Hippocampal formation (tissue), 2 donors: ENCODE results near the gene SERPINA10.
"Not testable (repeated sequence)": the region's sequence is repeated elsewhere in the genome, so short reads cannot be mapped to it uniquely, and the experiment has no call there.

Experiments used
- DNase-seq, 2 donors: peaks; one replicate each; lab custom pipeline; 2025; lab: John Stamatoyannopoulos, UW

Gene SERPINA10

GRCh38 chr14:94313991-94314655, 21.1 kb upstream of the SERPINA10 start:
- DNase-seq: no peak

DNA sequence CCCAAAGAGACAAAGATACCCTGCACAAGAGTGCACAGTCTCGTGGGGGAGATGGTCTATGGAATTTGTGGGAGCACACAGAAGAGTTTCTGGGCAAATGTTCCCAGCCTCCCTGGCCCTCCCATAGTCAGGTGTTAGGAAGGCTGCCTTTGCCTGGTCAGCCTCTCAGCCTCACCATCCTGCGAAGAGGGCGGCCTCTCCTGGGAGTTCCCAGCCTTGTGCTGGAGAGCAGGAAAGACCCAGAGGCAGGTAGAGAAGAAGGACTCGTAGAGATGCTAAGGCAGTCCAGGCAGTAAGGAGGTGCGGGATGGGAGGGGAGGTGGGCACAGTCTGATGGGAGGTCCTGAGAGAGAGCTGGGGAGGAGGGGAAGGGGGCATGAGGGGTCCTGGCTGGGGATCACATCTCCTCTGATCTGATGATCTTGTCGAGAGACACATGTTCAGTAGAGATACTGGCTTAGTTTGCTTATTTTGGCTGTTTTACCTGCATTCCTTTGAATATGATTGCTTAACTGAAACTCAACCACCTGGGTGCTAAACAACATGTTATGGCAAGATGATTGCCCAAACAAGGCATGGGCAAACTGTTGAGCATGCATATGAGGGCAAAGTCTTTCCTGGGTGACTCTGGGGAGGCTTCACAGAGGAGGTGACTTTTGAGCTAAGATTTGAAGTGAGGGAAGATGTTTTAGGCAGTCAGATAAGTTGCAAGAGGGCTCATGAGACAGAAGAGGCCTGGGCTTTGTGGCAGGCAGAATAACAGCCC, 19.6 kb upstream of the SERPINA10 start:
- DNase-seq: no peak

GRCh38 chr14:94310248-94310647, 17.2 kb upstream of the SERPINA10 start:
- no peak for DNase-seq

GRCh38 chr14:94309721-94310120, 16.7 kb upstream of the SERPINA10 start:
- no peak for DNase-seq

DNA sequence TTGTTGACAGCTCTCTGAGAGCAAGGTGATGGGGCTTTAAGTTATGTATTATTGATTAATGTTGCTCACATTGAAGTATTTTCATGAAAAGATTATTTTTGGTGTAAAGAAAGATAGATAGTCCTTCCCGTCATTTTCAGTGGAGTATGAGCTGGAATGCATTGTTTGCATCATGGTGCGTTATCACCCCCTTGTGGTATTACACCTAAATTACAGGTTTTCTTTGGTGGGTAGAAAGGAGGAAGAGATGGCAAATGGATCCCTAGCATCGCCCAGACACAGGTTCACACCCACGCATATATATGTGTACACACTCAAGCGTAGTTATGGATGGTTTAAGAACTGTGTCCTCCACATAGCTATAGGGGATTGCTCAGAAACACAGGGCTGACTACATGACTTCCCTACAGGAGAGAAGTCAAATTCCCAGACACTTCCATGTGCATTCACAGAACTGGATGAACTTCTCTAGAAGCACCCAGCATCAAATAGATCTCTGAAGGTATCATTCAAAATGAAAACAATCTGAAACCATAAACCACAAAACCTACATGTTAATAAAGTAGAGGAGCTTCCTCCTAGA, 14.4 kb upstream of the SERPINA10 start:
- no peak for DNase-seq

DNA sequence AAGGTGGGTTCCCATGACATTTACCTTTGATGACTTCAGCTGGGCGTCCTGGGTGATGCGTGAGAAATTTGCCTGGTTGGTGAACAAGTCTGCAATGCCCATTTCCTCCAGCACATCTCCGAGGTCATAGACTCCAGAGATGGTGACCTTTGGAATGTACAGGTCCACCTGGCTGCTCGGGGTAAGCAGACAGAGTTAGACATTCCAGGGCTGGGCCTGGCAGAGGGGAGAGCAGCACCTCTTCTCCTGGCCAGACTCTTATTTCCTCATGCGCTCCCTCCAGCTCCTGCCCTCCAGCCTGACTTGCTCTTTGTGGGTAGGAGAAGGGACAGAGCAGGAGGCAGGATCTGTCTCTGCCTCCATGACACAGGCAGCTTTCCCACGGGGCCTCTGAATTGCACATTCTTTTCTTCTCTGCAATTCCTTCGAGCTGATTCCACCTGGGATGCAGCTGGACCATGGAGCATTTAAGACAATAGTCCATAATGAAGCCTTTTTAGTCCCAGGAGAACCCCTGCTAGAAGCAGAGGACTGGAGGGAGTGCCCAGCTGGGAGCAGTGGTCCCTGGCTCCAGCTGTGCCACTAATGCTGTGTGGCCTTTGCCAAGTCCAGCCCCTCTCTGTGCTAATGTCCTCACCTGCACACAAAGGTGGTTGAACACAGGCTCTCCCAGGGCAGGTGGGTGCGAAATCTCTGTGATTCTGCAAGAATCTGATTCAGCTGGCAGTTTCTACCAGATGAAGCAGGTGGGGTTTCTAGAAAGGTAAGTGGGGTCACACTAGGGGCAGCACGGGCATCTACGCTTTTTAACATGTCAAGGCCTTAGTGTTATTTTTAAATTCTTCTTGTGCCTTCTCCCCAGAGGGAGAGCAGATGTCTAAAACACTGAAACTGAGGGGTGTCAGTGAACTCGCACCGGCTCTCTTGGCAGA, 13.2 kb upstream of the SERPINA10 start:
- DNase-seq: no peak

DNA sequence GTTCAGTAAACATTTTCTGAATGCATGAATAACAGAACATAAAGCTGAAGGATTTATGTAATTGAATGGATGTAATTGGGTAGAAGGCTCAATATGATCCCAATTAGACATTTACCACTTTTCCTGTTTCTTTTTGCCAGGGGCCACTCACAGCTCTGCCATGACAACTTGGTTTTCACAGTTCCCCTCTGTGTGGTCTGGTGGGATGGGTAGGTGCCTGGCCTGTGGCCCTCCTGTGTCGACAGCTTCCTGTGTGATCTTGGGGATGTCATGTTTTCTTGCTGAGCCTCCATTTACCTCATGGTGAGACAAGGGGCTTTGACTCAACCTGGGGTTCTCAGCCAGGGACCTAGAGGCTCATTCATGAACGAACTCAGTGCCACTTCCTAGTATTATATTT, 12.6 kb upstream of the SERPINA10 start:
- DNase-seq: no peak

DNA sequence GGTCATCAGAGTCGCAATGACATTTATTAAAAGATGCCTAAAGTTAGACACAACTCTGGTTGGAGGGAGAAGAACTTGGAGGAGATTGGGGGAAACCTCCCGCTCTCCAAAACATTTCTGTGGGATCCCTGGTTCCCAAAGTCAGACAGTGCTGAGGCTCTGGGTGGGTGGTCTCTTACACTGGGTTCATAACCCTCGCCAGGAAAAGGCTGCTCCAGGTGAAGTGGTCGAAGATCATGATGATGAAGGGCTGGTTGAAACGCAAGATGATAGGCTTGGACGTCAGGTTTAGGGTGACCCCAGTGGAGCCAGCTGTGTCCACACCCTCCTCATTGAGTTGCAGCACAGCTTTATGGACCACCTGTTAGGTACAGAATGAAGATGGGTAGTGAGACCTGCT, 11.2 kb upstream of the SERPINA10 start:
- DNase-seq: no peak

GRCh38 chr14:94303111-94303510, 10.0 kb upstream of the SERPINA10 start:
- no peak for DNase-seq

- DNase-seq: no peak
These were observed 5.1 kb upstream of the SERPINA10 start for GRCh38 chr14:94298130-94298529.

GRCh38 chr14:94296181-94296545, 3.1 kb upstream of the SERPINA10 start:
- DNase-seq: not testable (repeated sequence)

DNA sequence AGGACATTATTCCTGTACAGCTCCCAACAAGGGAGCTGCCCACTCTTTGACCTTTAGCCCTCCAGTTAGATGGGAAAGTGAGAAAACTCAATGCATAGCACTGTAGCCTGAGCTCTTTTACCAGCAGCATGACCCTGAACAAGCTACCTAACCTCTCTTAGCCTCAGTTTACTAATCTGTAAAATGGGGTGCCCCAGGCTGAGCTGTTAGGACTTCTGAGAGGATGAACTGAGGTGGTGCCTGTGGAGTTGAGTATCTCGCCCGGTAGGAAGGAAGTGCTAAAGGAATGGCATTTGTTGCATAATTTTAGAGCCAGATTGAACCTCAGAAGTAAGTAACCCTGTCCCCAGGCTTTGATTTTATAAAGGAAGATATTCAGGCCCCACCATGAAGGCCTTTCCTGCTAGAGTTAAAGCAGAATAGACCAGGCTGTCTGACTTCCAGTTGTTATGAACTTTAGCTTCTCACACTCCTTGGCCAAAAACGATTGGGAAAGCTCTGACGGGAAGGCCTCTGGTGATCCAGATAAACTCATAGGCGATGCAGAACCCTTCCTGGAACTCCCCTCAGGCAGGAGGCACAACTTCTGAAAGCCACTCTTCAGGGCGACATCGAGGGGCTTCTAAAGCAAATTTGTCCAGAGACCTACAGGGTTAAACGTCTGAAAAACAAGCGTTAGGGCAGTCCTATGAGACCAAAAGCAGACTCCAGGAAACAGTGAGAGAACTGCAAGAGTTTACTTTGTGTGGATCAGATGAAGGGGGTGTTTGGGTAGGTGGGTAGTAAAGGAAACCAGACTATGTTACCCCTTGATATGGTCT, 2.5 kb upstream of the SERPINA10 start:
- DNase-seq: no peak

DNA sequence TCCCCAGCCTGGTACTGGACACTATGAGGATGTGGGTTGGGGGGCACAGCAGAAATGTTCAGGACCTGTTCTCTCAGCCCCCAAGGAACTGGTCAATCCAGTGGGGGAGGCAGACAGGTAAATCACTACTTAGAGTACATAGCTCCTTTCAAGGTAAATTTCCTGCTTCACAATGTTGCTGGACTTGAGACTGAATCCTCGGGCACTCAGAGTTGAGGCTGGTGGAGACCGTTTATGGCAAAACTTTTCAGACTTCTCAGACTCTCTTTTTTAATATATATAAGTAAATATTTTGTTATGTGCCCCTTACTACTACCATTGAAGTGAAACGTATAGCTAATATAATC, 483 bp upstream of the SERPINA10 start:
- no peak for DNase-seq

DNA sequence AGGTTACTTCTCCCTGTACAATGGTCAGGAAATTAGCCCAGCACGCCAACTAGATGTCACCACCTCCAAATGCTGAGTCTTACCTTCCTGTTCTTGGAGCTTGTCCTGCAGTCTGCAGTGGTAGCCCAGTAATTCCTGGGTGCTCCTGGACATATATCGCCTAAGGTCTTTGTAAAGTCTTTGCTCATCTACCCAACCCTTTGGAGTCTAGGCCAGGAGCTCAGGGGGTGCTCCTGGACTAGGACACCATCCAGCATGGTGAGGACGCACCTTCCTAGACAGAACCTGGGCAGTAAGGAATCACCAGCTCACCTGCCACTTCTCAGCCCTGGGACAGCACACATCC, 569 bp downstream of the SERPINA10 start:
- DNase-seq: no peak

DNA sequence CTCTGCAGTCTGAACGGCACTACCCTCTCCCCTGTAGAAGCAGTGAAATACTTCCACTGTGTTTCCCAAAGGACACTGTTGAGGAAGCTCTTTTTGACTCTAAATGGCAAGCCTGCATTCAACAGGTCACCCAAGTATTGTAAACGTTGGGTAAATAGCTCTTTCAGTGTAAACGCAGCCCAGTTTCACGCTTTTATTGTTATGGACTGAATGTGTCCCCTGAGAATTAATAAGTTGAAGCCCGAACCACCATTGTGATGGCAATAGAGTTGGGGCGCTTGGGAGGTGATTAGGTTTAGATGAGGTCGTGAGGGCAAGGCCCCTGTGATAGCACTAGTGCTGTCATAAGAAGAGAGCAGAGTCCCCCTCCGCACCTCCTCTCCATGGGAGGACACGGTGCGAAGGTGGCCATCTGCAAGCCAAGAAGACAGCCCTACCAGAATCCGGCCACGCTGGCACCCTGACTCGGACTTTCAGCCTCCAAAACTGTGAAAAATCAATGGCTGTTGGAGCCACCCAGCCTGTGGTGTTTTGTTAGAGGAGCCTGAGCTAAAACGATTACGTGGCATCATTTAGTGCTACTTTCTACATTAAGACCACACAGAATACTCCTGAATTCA, 1.1 kb downstream of the SERPINA10 start:
- DNase-seq: no peak

DNA sequence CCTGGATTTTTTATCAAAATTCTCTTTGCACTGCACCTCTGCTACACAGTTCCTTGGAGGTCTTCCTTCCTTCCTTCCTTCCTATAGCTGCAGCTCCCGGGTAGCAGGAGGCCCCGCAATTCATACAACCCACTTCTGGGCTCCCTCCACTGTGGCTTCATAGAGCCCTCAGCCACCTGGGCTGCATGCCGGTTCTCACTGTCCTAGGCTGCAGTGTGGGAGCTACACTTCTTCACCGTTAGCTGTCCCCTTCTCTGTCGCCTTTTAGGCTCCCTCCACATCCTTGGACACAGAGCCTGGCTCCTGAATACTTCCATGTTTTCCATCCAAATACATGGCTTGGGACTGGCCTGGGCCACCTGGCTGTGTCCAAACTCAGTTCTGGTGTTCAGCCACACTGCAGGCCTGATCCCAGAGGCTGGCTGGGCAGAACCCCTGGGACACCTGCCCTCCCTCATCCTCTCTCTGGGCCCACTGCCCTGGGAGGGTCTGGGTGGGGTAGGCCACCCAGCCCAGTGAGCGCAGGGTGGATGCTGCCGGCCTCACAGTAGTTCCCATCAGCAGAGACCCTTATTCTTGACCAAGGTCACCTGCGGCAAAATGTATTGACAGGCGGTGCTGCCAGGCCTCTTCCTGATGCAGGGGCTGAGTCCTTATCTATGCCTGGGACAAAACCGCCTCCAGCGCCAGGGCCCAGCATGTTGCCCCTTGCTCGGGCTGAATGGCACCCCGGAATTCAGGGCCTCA, 1.7 kb downstream of the SERPINA10 start:
- DNase-seq: no peak

GRCh38 chr14:94290197-94290596, 2.9 kb downstream of the SERPINA10 start:
- DNase-seq: no peak

DNA sequence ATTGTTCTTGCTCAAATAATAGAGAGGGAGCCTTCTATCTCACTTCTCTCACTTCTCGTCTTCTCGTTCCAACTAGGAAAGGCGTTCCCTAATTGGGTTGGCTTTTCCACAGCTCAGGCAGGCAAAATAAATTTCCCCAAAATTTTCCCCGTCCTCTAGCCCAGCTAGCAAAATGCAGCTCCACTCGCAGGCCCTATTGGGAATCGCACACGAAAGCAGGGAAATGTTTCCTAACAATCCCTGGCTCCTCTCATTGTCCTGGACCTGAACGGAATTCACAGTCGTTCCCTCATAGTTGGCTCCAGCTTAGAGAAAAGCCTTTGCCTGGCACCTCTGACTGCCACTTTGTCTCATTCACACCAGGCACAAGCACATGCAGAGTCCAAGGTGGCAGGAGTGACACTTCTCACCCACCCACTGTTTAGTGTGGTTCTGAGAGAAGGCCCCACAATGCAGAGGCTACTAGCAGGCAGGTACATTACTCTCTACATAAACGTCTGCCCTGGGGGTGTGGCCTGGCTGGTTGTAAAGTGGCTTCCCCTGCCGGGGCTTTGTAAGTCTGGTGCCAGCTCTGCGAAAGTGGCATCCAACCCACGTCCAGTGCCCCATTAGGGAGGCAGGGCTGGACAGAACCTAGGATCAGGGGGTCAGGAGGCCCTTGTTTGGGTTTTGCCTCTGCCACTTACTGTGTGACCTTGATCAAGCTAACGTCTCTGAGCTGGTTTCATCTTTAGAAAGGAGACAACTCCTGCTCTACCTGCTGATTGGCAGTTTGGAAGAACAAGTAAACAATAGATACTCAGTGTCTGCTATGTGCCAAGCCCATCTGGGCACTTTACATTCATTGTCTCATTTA, 4.2 kb downstream of the SERPINA10 start:
- DNase-seq: no peak

DNA sequence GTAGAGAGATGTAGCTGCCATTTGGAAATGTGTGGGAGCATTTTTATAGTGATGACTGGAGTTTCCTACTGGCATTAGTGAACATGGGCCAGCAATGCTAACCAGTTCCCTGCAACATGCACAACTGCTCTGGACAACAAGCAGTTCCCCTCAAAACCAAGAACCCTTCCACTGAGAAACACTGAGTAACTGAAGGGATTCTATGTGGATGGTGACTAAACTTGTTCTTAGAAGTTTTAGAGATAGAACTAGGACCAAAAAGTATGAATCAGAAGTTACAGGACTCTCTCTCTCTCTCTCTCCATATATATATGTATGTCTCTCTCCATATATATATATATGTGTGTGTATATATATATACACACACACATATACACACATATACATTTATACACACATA, 7.9 kb downstream of the SERPINA10 start:
- DNase-seq: no peak
